ENCODE results near the gene LMO1. TPM values are rescaled to one million over a fixed set of nuclear protein-coding genes. Genes with fewer than 3 reads are reported as not detected.

Gene LMO1
- polyA plus RNA-seq, 3 donors, result not detected

DNA sequence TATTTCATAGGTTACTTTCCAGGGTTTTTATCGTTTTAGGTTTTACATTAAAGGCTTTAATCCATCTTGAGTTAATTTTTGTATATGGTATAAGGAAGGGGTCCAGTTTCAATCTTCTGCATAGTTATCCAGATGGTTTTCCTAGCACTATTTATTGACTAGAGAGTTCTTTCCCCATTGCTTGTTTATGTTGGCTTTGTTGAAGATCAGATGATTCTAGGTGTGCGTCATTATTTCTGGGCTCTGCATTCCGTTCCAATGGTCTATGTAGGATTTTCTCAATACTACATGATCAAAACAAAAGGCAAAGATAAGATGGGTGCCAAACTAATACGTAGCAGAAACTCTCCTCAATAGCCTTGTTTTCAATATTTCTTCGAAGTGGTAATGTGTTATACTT is 80.6 kb downstream of the LMO1 start:
- Histone ChIP-seq H3K36me3 (replicated peaks in 1 of 2; ENCODE audit: control insufficient read depth in 1 of 2, insufficient read depth in 2 of 2, low read length in 2 of 2) (no peaks in the 10 kb centered on the region), H3K79me2 (ENCODE audit: insufficient read depth, low read length) (no peaks in the 10 kb centered on the region), H3K27me3 (ENCODE audit: control insufficient read depth in 2 of 2, insufficient read depth in 2 of 2, low read length in 2 of 2) (peaks cover 2 to 7% of the 10 kb centered on the region in 2 donors), H3K9ac (ENCODE audit: insufficient read depth, low read length, poor library complexity, severe bottlenecking) (no peak overlapping the region), H3K27ac (ENCODE audit: low read depth in 1 of 2, low read length in 2 of 2) (no peak overlapping the region), H3K4me1 (ENCODE audit: control insufficient read depth in 1 of 2, insufficient read depth in 2 of 2, low read length in 2 of 2) (no peaks in the 10 kb centered on the region), H3K4me2 (replicated peaks; ENCODE audit: extremely low read depth, low read length, poor library complexity, severe bottlenecking) (no peak overlapping the region), H4K20me1 (ENCODE audit: insufficient read depth, low read length) (no peaks in the 10 kb centered on the region), H3K4me3 (replicated peaks in 1 of 3; ENCODE audit: low read depth in 2 of 3, low read length in 3 of 3) (no peak overlapping the region), H2AFZ (ENCODE audit: insufficient read depth, low read depth, low read length, poor library complexity, severe bottlenecking) (no peak overlapping the region), H3K9me3 (replicated peaks in 1 of 2; ENCODE audit: control insufficient read depth in 1 of 2, insufficient read depth in 1 of 2, low read length in 2 of 2) (peaks cover 0 to 3% of the 10 kb centered on the region in 2 donors)
- Mint-ChIP-seq H3K4me3 (no peak overlapping the region), H3K27me3 (ENCODE audit: low read depth in 3 of 3) (peaks cover 8 to 19% (median 14%) of the 10 kb centered on the region in 3 donors), H3K27ac (no peak overlapping the region), H3K4me1 (no peaks in the 10 kb centered on the region), H3K36me3 (no peaks in the 10 kb centered on the region), H3K9me3 (peaks cover 0 to 4% (median 2%) of the 10 kb centered on the region in 7 donors)
- WGBS (ENCODE audit: insufficient coverage), result no CpG with 5 or more reads among the region's 5 CpGs
- no peak for DNase-seq
- TF ChIP-seq, protein P1, sequence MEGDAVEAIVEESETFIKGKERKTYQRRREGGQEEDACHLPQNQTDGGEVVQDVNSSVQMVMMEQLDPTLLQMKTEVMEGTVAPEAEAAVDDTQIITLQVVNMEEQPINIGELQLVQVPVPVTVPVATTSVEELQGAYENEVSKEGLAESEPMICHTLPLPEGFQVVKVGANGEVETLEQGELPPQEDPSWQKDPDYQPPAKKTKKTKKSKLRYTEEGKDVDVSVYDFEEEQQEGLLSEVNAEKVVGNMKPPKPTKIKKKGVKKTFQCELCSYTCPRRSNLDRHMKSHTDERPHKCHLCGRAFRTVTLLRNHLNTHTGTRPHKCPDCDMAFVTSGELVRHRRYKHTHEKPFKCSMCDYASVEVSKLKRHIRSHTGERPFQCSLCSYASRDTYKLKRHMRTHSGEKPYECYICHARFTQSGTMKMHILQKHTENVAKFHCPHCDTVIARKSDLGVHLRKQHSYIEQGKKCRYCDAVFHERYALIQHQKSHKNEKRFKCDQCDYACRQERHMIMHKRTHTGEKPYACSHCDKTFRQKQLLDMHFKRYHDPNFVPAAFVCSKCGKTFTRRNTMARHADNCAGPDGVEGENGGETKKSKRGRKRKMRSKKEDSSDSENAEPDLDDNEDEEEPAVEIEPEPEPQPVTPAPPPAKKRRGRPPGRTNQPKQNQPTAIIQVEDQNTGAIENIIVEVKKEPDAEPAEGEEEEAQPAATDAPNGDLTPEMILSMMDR (IDR thresholded peaks at IDR 0.05), result no peak
- intact Hi-C loops (cut with micrococcal nuclease), result no loop called here

DNA sequence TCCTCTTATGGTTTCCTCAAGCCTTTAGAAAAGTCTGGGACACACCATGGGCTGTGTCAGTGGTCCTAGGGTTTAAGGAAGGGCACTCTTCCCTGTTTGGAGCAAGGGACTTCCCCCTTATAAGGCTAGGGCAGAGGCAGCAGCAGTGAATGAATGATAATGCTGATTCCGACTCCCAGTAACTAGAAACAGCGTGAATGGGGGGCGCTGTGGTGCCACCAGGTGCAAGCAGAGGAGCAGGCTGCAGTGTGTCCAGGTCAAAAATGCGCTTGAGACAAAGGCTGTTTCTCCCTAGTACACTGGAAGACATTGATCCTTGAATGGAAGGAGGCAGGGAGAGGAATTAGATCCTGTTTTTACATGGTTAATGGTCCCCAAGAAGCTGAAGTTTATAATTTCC is 83.2 kb downstream of the LMO1 start:
- Mint-ChIP-seq H3K4me3 (no peak overlapping the region), H3K27me3 (ENCODE audit: low read depth in 3 of 3) (peaks cover 6 to 26% (median 16%) of the 10 kb centered on the region in 3 donors), H3K27ac (no peak overlapping the region), H3K36me3 (no peaks in the 10 kb centered on the region), H3K9me3 (peaks cover 0 to 4% (median 2%) of the 10 kb centered on the region in 7 donors), H3K4me1 (no peaks in the 10 kb centered on the region)
- H3K27ac ChIP-seq (ENCODE audit: low read depth in 1 of 2, low read length in 2 of 2), result no peak overlapping the region
- no peaks in the 10 kb centered on the region for H3K79me2 ChIP-seq (ENCODE audit: insufficient read depth, low read length)
- peaks cover 0 to 3% of the 10 kb centered on the region in 2 donors for H3K9me3 ChIP-seq (replicated peaks in 1 of 2; ENCODE audit: control insufficient read depth in 1 of 2, insufficient read depth in 1 of 2, low read length in 2 of 2)
- no peak overlapping the region for H2AFZ ChIP-seq (ENCODE audit: insufficient read depth, low read depth, low read length, poor library complexity, severe bottlenecking)
- no peaks in the 10 kb centered on the region for H4K20me1 ChIP-seq (ENCODE audit: insufficient read depth, low read length)
- no peak overlapping the region for H3K9ac ChIP-seq (ENCODE audit: insufficient read depth, low read length, poor library complexity, severe bottlenecking)
- no peak overlapping the region for H3K4me3 ChIP-seq (replicated peaks in 1 of 3; ENCODE audit: low read depth in 2 of 3, low read length in 3 of 3)
- H3K4me2 ChIP-seq (replicated peaks; ENCODE audit: extremely low read depth, low read length, poor library complexity, severe bottlenecking), result no peak overlapping the region
- peaks cover 0 to 11% of the 10 kb centered on the region in 2 donors for H3K27me3 ChIP-seq (ENCODE audit: control insufficient read depth in 2 of 2, insufficient read depth in 2 of 2, low read length in 2 of 2)
- WGBS (ENCODE audit: insufficient coverage), result 54% methylated on average over 4 of the region's 4 CpGs
- TF ChIP-seq, protein P1 (IDR thresholded peaks at IDR 0.05), result no peak
- no peak for DNase-seq
- no peaks in the 10 kb centered on the region for H3K4me1 ChIP-seq (ENCODE audit: control insufficient read depth in 1 of 2, insufficient read depth in 2 of 2, low read length in 2 of 2)
- intact Hi-C loops (cut with micrococcal nuclease), result no loop called here
- H3K36me3 ChIP-seq (replicated peaks in 1 of 2; ENCODE audit: control insufficient read depth in 1 of 2, insufficient read depth in 2 of 2, low read length in 2 of 2), result no peaks in the 10 kb centered on the region

Data from CD14-positive monocyte (primary cell).